ENCODE data around the gene MACROD2.

The MACROD2 gene

GRCh38 chr20:15654208-15654649 lies 1658.9 kb downstream of the MACROD2 start:
- DNase-seq (ENCODE audit: extremely low read depth in 1 of 2, low read depth in 1 of 2) = no peak

DNA sequence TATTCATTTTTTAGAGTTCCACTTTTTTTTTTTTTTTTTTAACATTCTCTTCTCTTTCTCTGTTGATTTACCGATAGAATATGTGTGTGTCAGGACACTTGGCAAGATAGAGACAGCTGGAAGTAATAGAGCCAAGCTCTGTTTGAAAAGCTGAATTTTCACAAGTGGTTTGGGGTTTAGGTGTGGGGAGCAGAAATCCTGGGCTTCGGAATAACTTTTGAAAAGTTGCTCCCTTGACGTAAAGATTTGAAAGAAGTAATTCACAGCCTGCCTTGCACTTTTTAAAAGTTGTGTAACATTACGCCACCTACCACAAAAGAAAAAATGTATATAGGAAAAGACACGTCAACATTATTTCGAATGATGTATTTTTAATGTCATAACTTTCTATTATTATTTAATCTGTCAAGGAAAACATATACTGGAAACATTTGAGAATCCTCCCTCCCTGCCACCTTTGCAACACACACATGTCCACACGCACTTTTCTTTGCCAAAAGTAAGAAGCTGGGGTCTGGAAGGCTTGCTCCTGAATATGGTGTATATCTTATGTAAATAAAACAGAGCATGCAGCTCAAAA lies 1660.1 kb downstream of the MACROD2 start:
- DNase-seq (ENCODE audit: extremely low read depth in 1 of 2, low read depth in 1 of 2) = no peak

- DNase-seq (ENCODE audit: extremely low read depth in 1 of 2, low read depth in 1 of 2) = no peak
Measured at GRCh38 chr20:15656124-15656523, 1660.8 kb downstream of the MACROD2 start.

GRCh38 chr20:15658295-15658694 lies 1663.0 kb downstream of the MACROD2 start:
- no peak for DNase-seq (ENCODE audit: extremely low read depth in 1 of 2, low read depth in 1 of 2)

DNA sequence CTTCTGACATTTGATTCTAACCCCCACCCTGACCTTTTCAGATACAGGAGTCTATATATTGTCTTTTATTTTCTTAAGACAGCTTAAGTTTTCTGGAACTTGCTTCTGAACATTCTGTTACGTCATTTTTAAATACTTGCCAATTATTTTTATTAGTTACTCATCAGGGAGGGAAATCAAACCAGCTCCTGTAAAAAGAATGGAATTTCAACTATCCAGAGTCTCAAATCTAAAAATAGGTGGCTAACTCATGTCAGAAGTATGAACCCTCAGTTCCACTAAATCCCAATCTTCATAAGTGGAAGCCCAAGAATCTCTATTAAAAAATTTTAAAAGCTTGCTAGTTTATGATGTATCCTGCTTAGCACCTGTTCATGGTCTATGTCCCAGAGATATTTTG lies 1677.9 kb downstream of the MACROD2 start:
- DNase-seq (ENCODE audit: extremely low read depth in 1 of 2, low read depth in 1 of 2) = no peak

DNA sequence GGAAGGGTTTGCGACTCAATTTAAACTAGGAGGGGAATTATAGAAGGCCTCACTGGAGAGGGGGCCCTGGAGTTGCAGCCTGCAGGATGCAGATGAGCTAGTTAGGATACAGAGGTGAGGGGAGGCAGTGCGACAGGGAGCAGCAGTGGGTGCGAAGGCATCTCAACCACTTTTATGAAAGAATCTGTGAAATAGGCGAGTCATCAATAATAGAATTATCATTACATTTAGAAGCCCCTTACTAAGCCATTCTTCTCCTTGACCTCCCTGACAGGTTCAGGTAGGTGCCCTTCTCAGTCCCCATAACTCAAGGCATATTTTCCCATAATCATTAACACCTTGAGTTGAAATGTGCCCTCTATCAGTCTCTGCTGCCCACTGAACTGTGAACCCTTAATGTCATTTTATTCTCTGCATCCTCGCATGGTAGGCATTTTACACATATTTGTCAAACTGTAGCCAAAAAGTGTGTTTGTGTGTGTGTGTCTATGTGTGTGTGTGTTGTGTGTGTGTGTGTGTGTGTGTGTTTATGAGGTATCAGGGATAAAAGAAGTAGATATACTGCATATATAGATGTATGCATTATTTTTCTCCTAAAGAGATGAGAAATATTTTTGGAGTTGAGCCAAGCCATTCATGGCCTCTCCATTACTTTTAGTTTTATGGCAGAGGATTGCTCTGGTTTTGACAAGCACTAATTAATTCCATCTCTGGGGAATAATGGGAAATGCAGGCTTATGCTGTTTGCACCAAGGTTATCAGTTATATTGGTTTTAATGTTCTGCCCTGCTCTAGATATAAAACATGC lies 1679.1 kb downstream of the MACROD2 start:
- DNase-seq (ENCODE audit: extremely low read depth in 1 of 2, low read depth in 1 of 2) = no peak

GRCh38 chr20:15675061-15675514 lies 1679.8 kb downstream of the MACROD2 start:
- no peak for DNase-seq (ENCODE audit: extremely low read depth in 1 of 2, low read depth in 1 of 2)

DNA sequence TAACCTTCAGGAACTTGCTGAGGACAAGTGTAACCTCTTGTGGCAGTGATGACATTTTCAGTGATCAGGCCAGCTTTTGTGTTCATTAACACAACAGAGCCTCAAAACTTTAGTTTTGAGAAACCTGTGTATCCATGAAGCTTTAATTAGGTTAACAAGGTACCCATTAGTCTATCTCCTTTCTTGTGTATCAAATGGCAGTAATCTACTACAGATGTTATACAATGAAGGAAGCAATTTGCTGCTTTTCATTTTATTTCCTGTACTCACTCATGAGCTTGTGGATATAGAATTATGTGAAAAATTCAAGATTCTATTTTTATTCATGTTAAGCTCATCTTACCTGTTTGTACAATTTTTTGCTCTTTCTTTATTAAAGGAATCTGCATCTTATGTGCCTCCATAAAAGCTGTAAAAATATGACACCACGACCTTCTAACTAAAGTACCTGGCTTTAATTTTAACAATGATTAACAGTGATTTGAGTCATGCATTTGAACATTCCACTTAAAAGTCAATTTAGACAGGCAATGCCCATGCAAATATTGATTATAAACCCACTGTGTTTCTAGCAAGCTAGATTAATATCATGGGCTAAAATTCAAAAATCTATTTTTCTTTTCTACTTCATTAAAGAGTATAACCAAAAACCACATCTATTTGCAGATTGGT lies 1680.6 kb downstream of the MACROD2 start:
- DNase-seq (ENCODE audit: extremely low read depth in 1 of 2, low read depth in 1 of 2) = no peak

DNA sequence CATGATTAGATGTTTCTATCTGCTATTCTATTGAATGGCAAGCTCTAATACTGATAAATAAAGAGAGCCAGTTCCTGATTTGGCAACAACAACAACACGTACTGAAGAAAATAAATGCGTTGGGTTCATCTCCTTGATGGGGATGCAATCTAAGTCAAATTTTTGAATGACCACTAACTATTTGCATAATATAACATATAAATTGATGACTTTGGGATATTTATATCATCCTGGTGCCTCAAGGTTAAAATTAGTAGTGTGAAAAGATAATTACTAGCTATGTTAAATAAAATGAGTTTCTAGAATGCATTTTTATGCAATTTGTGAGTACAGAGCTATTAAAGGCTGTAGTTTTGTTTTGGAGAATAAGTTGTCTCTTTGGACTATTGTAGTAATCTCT lies 1681.5 kb downstream of the MACROD2 start:
- DNase-seq (ENCODE audit: extremely low read depth in 1 of 2, low read depth in 1 of 2) = no peak

DNA sequence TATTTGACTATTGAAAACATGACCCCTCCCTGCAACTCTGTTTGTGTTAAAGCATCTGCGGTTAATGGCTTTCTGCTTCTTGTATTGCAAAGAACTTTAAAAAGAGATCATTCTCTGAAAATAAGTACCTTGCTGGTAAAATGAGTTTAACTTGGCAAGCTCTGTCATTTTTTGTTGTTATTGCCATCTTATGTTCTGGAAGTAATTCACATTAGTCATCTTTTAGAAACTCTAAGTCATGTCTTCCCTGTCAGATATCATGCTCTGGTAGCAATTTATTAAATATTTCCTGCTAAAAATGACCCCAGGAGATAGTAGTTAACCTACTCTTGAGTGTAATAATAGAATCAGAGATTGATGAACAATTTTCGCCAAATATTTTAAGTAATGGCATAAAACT lies 1687.4 kb downstream of the MACROD2 start:
- no peak for DNase-seq (ENCODE audit: extremely low read depth in 1 of 2, low read depth in 1 of 2)

DNA sequence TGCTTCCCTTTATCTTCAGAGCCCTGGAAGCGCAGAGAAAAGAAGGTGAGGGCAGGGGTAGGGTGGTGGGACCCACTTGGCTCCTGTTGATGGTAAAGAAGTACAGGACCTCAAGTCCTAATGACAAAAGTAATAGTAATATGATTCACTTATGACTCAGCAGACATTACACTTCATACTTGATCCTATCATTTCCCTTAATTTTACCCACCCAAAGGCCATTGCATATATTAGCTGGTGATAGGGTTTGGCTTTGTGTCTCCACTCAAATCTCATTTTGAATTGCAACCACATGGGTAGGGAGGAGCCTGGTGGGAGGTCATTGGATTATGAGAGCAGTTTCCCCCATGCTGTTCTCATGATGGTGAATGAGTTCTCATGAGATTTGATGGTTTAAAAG lies 1697.3 kb downstream of the MACROD2 start:
- DNase-seq (ENCODE audit: extremely low read depth in 1 of 2, low read depth in 1 of 2) = no peak

GRCh38 chr20:15699431-15700146 lies 1704.3 kb downstream of the MACROD2 start:
- DNase-seq (ENCODE audit: extremely low read depth in 1 of 2, low read depth in 1 of 2) = no peak

- DNase-seq (ENCODE audit: extremely low read depth in 1 of 2, low read depth in 1 of 2) = no peak
Measured at GRCh38 chr20:15700147-15700765, 1704.9 kb downstream of the MACROD2 start.

GRCh38 chr20:15702161-15702560 lies 1706.8 kb downstream of the MACROD2 start:
- DNase-seq (ENCODE audit: extremely low read depth in 1 of 2, low read depth in 1 of 2) = no peak

GRCh38 chr20:15703171-15703911 lies 1708.0 kb downstream of the MACROD2 start:
- no peak for DNase-seq (ENCODE audit: extremely low read depth in 1 of 2, low read depth in 1 of 2)

- DNase-seq (ENCODE audit: extremely low read depth in 1 of 2, low read depth in 1 of 2) = no peak
Measured at GRCh38 chr20:15705975-15706374, 1710.7 kb downstream of the MACROD2 start.

GRCh38 chr20:15706719-15707118 lies 1711.4 kb downstream of the MACROD2 start:
- no peak for DNase-seq (ENCODE audit: extremely low read depth in 1 of 2, low read depth in 1 of 2)

- DNase-seq (ENCODE audit: extremely low read depth in 1 of 2, low read depth in 1 of 2) = peak in 1 of 2 donors; percentile 11
Measured at GRCh38 chr20:15708984-15709598, 1713.8 kb downstream of the MACROD2 start.

DNA sequence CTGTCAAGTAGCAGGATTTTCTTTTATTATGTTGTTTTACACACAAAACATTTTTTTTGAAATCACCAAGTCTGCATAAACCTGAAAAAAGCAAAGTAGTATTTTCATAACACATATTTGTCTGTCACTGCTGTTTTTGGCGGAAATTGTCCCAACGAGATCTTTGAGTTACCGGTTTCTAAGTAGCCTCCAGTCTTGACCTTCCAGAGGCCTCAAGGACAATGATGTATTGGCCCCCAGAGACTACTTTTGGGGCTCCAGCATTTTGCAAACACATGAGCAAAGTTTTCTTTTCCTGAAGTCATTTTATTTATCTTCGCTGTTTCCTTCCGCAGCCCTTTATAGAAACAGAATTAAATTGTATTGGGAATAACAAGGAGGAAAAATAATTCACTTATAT lies 1715.3 kb downstream of the MACROD2 start:
- no peak for DNase-seq (ENCODE audit: extremely low read depth in 1 of 2, low read depth in 1 of 2)

DNA sequence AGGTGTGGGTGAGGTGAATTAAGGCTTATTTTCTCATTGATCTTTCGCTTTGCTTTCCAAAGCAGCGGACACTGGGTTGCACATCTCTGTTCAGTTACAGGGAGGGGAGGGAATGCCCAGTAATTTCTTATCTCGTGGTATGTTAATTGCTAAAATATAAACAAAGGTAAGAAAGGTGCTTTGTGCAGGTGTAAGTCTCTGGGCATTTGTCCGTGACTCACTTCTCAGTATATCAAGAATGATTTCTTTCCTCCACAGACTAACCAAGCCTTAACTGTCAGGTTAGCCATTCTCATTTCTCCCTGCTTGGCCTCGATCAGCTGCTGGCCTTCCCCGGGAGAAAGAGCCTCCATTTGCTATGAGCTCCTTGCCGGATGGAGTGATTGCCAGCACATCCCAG lies 1715.9 kb downstream of the MACROD2 start:
- DNase-seq (ENCODE audit: extremely low read depth in 1 of 2, low read depth in 1 of 2) = no peak
